Measurements from ENCODE around the gene RIMOC1. TPM values are rescaled to one million over a fixed set of nuclear protein-coding genes. Genes with fewer than 3 reads are reported as not detected.

Gene RIMOC1
- total and polyA plus RNA-seq, 2 of the 8 experiments (the other 6 are each of a cell fraction or from before 2014, with no cell fraction given) = 20.6 to 35.1 TPM

GRCh38 chr5:41878173-41878572 lies 26.0 kb upstream of the RIMOC1 start:
- Histone ChIP-seq H2AFZ (ENCODE audit: low read length) (no peak overlapping the region), H3K23ac (ENCODE audit: insufficient read length) (no peak overlapping the region), H3K9me3 (ENCODE audit: insufficient read depth in 2 of 2, low read depth in 1 of 2, low read length in 1 of 2) (no peaks in the 10 kb centered on the region), H4K20me1 (replicated peaks in 1 of 2; ENCODE audit: control insufficient read depth in 1 of 2, insufficient read depth in 2 of 2, low read length in 2 of 2) (no peaks in the 10 kb centered on the region), H2BK12ac (ENCODE audit: low read depth, low read length) (no peak overlapping the region), H3K4me1 (replicated peaks in 1 of 4; ENCODE audit: control insufficient read depth in 3 of 4, insufficient read depth in 4 of 4, low read length in 3 of 4) (no peaks in the 10 kb centered on the region), H3K4ac (replicated peaks; ENCODE audit: insufficient read length, low read depth, low read length) (no peak overlapping the region), H3K4me2 (ENCODE audit: insufficient read depth in 1 of 2, low read depth in 2 of 2, low read length in 2 of 2) (no peak overlapping the region), H3K79me1 (ENCODE audit: low read depth, low read length) (no peaks in the 10 kb centered on the region), H2BK5ac (ENCODE audit: low read depth, low read length) (no peak overlapping the region), H4K8ac (ENCODE audit: extremely low read depth, insufficient read depth, low read length) (no peak overlapping the region), H3K9ac (replicated peaks in 1 of 4; ENCODE audit: extremely low read depth in 1 of 4, low read depth in 3 of 4, low read length in 3 of 4) (no peak overlapping the region), H2AK5ac (ENCODE audit: low read depth, low read length) (no peak overlapping the region), H3K36me3 (ENCODE audit: control insufficient read depth in 2 of 4, insufficient read depth in 4 of 4, low read length in 3 of 4) (no peaks in the 10 kb centered on the region), H4K5ac (ENCODE audit: insufficient read length, low read depth, low read length) (no peak overlapping the region), H3K27me3 (replicated peaks in 1 of 4; ENCODE audit: control insufficient read depth in 3 of 4, extremely low read depth in 1 of 4, insufficient read depth in 3 of 4, low read length in 3 of 4) (no peaks in the 10 kb centered on the region), H2BK120ac (replicated peaks; ENCODE audit: low read depth, low read length) (no peak overlapping the region), H3K4me3 (ENCODE audit: extremely low read depth in 1 of 4, insufficient read depth in 2 of 4, low read depth in 3 of 4, low read length in 4 of 4) (no peak overlapping the region), H3K79me2 (ENCODE audit: control insufficient read depth in 1 of 2, insufficient read depth in 2 of 2, low read length in 2 of 2) (no peaks in the 10 kb centered on the region), H4K91ac (replicated peaks; ENCODE audit: insufficient read length, low read length) (no peak overlapping the region), H3K27ac (ENCODE audit: low read depth, low read length) (no peak overlapping the region), H3K18ac (ENCODE audit: extremely low read depth, low read length) (no peak overlapping the region), H2BK15ac (ENCODE audit: low read length) (no peak overlapping the region), H3K23me2 (ENCODE audit: low read depth, low read length) (no peaks in the 10 kb centered on the region), H3K56ac (replicated peaks; ENCODE audit: insufficient read length, low read depth, low read length) (no peak overlapping the region), H3K14ac (ENCODE audit: insufficient read length) (no peak overlapping the region), H2BK20ac (ENCODE audit: low read length) (no peak overlapping the region)
- ChIA-PET CTCF (ENCODE audit: partially characterized antibody) (no interaction called here), POLR2A (ENCODE audit: partially characterized antibody) (no interaction called here)
- FAIRE-seq = no peak
- WGBS, 2 experiments (ENCODE audit: extremely low coverage in 1 of 2, insufficient coverage in 1 of 2, insufficient read length in 1 of 2, insufficient replicate concordance in 2 of 2, low coverage in 1 of 2, low lambda C conversion rate in 2 of 2, missing lambda C conversion rate in 1 of 2) = 91% methylated on average over 2 of the region's 2 CpGs; no CpG with 5 or more reads in 1 of the 2 experiments
- DNase-seq (ENCODE audit: low read depth in 1 of 2, low spot score in 2 of 2) = no peak
- TF ChIP-seq E2F6 (IDR thresholded peaks at IDR 0.05) (no peak), TEAD4 (IDR thresholded peaks at IDR 0.05; ENCODE audit: low read depth, low read length) (no peak), HDAC6 (IDR thresholded peaks at IDR 0.05; ENCODE audit: low read depth, low read length) (no peak), RBBP5 (IDR thresholded peaks at IDR 0.05; ENCODE audit: borderline replicate concordance, low read depth, low read length) (no peak), SRF (IDR thresholded peaks at IDR 0.05; ENCODE audit: low read depth, low read length) (no peak), SP2 (IDR thresholded peaks at IDR 0.05; ENCODE audit: low read length) (no peak), RNF2 (IDR thresholded peaks at IDR 0.05; ENCODE audit: borderline replicate concordance, low read depth, low read length, missing control alignments, poor library complexity, severe bottlenecking) (no peak), YY1 (IDR thresholded peaks at IDR 0.05; ENCODE audit: low read depth, low read length) (no peak), BCL11A (IDR thresholded peaks at IDR 0.05; ENCODE audit: low read depth in 2 of 2, low read length in 2 of 2) (no peak), KDM1A (IDR thresholded peaks at IDR 0.05; ENCODE audit: borderline replicate concordance, low read length) (no peak)
- TF ChIP-seq, protein P1, sequence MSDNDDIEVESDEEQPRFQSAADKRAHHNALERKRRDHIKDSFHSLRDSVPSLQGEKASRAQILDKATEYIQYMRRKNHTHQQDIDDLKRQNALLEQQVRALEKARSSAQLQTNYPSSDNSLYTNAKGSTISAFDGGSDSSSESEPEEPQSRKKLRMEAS (IDR thresholded peaks at IDR 0.05) = no peak

Measured in H1 (cell line).